Mucosa of stomach (tissue), 1 donor: ENCODE measurements around the gene CMTM5.

Source experiments
- H3K27me3 ChIP-seq: one replicate; pipeline ENCODE4 v1.7.0; 2013; ENCODE audit warnings: mild to moderate bottlenecking, low read length; ENCODE audit not compliant: control insufficient read depth, insufficient read depth
- H3K36me3 ChIP-seq: one replicate; pipeline ENCODE4 v1.7.0; 2013; ENCODE audit warnings: low read length; ENCODE audit not compliant: control insufficient read depth, insufficient read depth
- H3K4me1 ChIP-seq: one replicate; pipeline ENCODE4 v1.7.0; 2013; ENCODE audit warnings: mild to moderate bottlenecking, low read length; ENCODE audit not compliant: control insufficient read depth, insufficient read depth
- H3K4me3 ChIP-seq: one replicate; pipeline ENCODE4 v1.7.0; 2013; ENCODE audit warnings: low read length
- H3K9ac ChIP-seq: one replicate; pipeline ENCODE4 v1.7.0; 2013; ENCODE audit warnings: mild to moderate bottlenecking, low read length, moderate library complexity
- H3K9me3 ChIP-seq: one replicate; pipeline ENCODE4 v1.7.0; 2013; ENCODE audit warnings: mild to moderate bottlenecking, low read length, moderate library complexity; ENCODE audit not compliant: control insufficient read depth
- donor health status: Pancreatic carcinoma.

CMTM5 gene

GRCh38 chr14:23375527-23376251, 1.2 kb upstream of the CMTM5 start:
- H3K9ac ChIP-seq: no peak overlapping the region
- no peaks in the 10 kb centered on the region for H3K36me3 ChIP-seq
- H3K4me1 ChIP-seq: peaks cover 4% of the 10 kb centered on the region

GRCh38 chr14:23377198-23377550, 328 bp downstream of the CMTM5 start:
- no peaks in the 10 kb centered on the region for H3K36me3 ChIP-seq
- no peak overlapping the region for H3K9ac ChIP-seq
- no peak overlapping the region for H3K4me3 ChIP-seq
- peaks cover 4% of the 10 kb centered on the region for H3K4me1 ChIP-seq
- no peaks in the 10 kb centered on the region for H3K27me3 ChIP-seq
- H3K9me3 ChIP-seq: no peaks in the 10 kb centered on the region

More at GRCh38 chr14:23375527-23376251, 1.2 kb upstream of the CMTM5 start:
- Histone ChIP-seq H3K9me3 (no peaks in the 10 kb centered on the region), H3K27me3 (no peaks in the 10 kb centered on the region), H3K4me3 (no peak overlapping the region)

GRCh38 chr14:23377573-23378563, 1.0 kb downstream of the CMTM5 start:
- H3K4me1 ChIP-seq: peaks cover 4% of the 10 kb centered on the region
- H3K4me3 ChIP-seq: no peak overlapping the region
- no peaks in the 10 kb centered on the region for H3K36me3 ChIP-seq
- no peaks in the 10 kb centered on the region for H3K27me3 ChIP-seq
- H3K9me3 ChIP-seq: no peaks in the 10 kb centered on the region
- H3K9ac ChIP-seq: no peak overlapping the region

- peaks cover 4% of the 10 kb centered on the region for H3K4me1 ChIP-seq
- no peak overlapping the region for H3K9ac ChIP-seq
- H3K9me3 ChIP-seq: no peaks in the 10 kb centered on the region
- H3K36me3 ChIP-seq: no peaks in the 10 kb centered on the region
- H3K4me3 ChIP-seq: no peak overlapping the region
- H3K27me3 ChIP-seq: no peaks in the 10 kb centered on the region
Measured at GRCh38 chr14:23378612-23379220, 1.9 kb downstream of the CMTM5 start.

- peaks cover 4% of the 10 kb centered on the region for H3K4me1 ChIP-seq
Measured at GRCh38 chr14:23379366-23380196, 2.7 kb downstream of the CMTM5 start.

DNA sequence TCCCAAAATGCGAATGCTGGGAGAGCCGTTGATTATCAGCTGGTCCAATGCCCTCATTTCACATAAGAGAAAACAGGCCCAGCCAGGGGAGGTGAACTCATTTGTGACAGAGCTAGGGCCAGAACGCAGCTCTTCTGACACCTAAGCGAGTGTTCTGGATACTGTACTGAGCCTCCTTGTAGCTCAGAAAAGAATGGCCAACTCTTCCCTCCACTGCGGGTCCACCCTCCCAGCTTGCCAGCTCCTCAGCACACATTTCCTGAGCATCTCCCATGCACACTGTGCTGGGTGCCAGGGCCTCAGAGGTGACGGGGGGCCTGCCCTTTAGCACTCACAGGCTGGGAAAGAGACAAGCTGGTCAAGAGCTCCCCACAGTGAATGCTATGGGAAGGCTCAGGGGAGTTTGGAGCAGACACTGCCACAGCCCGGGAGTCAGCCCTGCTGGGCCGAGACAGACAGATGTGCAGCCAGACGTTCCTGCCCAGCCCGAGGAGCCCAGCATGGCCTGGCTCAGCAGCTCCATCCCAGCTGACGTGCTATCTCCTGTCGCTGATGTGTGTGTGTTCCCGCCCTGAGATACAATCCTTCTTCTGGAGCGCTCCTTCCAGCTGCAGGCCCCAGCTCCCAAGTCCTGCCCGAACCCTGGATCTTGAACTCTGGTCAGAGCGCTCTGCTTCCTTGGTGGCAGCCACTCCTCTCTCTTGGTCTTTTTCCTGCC, 3.5 kb downstream of the CMTM5 start:
- Histone ChIP-seq H3K9ac (no peak overlapping the region), H3K27me3 (no peaks in the 10 kb centered on the region), H3K9me3 (no peaks in the 10 kb centered on the region), H3K4me3 (no peak overlapping the region), H3K4me1 (peaks cover 4% of the 10 kb centered on the region), H3K36me3 (no peaks in the 10 kb centered on the region)

More at GRCh38 chr14:23379366-23380196, 2.7 kb downstream of the CMTM5 start:
- no peaks in the 10 kb centered on the region for H3K9me3 ChIP-seq
- H3K27me3 ChIP-seq: no peaks in the 10 kb centered on the region
- no peak overlapping the region for H3K9ac ChIP-seq
- no peaks in the 10 kb centered on the region for H3K36me3 ChIP-seq
- H3K4me3 ChIP-seq: no peak overlapping the region

- Histone ChIP-seq H3K4me1 (peaks cover 4% of the 10 kb centered on the region), H3K4me3 (no peak overlapping the region), H3K9me3 (no peaks in the 10 kb centered on the region), H3K9ac (no peak overlapping the region), H3K36me3 (no peaks in the 10 kb centered on the region), H3K27me3 (no peaks in the 10 kb centered on the region)
Measured at GRCh38 chr14:23380976-23381375, 4.1 kb downstream of the CMTM5 start.

DNA sequence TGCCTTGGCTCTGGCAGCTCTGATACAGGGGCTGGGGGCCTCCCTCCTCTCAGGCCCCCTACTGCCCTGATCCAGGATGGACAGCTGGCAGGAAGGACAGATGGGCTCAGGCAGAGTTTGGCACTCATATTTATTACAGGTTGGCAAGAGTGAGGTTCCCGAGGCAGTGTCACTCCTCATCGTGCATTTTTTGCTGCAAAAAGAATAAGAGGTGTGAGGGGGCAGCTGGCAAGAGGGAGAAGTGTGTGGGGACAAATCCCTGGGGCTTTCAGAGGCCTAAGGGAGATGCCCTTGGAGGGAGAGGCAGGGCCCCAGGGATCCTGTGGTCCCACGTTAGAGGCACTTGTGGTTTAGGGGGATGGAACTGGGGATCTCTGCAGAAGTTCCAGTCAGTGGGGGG, 5.0 kb downstream of the CMTM5 start:
- Histone ChIP-seq H3K9me3 (no peaks in the 10 kb centered on the region), H3K4me3 (no peak overlapping the region), H3K27me3 (no peaks in the 10 kb centered on the region), H3K9ac (no peak overlapping the region), H3K4me1 (peaks cover 4% of the 10 kb centered on the region), H3K36me3 (no peaks in the 10 kb centered on the region)

- H3K9ac ChIP-seq: no peak overlapping the region
- peaks cover 4% of the 10 kb centered on the region for H3K4me1 ChIP-seq
- H3K27me3 ChIP-seq: no peaks in the 10 kb centered on the region
- H3K9me3 ChIP-seq: no peaks in the 10 kb centered on the region
- H3K4me3 ChIP-seq: no peak overlapping the region
- H3K36me3 ChIP-seq: no peaks in the 10 kb centered on the region
Measured at GRCh38 chr14:23382276-23382675, 5.4 kb downstream of the CMTM5 start.

DNA sequence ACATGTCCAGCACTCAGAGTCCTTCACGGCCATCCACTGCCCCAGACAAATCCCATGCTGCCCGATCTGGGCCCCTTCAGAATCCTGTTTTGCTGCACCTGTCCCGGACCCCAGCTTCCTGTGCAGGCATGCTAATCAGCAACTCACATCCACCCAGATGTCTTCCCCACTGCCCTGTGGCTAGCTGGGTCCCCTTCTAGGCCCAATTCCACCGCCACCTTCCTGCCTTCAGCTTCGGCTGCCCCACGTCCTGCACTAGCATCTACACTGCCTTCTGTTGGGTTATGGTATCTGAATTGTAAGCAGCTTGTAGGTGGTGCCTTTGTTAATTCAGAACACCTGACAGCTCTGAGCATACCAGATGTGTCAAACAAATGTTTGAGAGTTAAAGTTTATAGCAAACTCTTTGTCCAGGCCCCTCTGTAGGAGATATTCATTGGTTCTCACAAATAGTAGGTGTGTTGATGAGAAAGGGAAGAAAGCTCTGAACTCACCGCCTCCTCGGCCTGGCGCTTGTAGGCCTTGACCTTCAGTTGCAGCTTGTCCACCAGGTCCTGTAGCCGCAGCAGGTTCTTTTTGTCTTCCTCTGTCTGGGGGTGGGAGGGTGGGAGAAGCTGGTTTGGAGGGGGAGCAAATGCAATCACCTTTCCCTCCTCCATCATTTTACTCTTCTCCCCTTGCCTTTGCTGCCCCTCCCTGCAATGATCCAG, 6.0 kb downstream of the CMTM5 start:
- Histone ChIP-seq H3K36me3 (no peaks in the 10 kb centered on the region), H3K9ac (no peak overlapping the region), H3K27me3 (no peaks in the 10 kb centered on the region), H3K9me3 (no peaks in the 10 kb centered on the region), H3K4me3 (no peak overlapping the region), H3K4me1 (peaks cover 4% of the 10 kb centered on the region)
